ENCODE results near the gene TRIM33. TPM values are rescaled to one million over a fixed set of nuclear protein-coding genes. Genes with fewer than 3 reads are reported as not detected.

Gene TRIM33
- total and polyA plus RNA-seq, 8 donors, result 8.6 to 19.1 (median 15.6) TPM

DNA sequence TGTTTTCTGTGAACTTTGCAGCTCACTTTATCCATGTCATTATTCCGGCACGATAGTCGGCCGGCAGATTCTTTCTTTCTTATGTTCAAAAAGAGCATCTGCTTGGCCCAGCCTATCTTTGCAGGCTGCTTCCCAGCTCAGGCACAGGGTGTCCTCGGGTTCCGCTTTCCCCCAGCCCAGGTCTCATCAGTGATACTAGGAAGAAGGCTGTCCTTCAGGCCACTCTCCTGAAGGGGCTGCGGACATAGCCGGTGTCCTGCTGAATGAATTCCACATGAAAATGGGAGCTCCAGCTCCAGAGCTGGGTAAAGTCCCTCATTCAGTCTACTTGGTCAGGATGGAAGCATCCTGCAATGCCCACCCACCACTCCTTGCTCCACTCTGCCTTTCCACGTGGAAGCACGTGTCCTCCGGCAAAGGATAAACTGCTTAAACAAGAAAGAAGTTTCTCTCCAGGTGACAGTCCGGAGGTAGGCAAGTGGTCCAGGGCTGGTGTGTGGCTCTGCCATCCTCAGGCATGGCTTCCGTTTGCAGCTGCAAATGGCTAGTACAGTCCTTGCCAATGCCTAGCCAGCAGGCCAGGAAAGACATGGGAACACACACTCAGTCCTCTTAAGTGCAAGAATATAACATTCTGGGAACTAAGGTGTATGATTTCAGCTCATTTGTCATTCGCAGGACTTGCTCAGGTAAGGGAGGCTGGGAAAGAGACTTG lies 161.0 kb downstream of the TRIM33 start:
- H3K27ac ChIP-seq, result no peak overlapping the region
- no peak overlapping the region for H3K4me3 ChIP-seq
- TF ChIP-seq, protein P1, sequence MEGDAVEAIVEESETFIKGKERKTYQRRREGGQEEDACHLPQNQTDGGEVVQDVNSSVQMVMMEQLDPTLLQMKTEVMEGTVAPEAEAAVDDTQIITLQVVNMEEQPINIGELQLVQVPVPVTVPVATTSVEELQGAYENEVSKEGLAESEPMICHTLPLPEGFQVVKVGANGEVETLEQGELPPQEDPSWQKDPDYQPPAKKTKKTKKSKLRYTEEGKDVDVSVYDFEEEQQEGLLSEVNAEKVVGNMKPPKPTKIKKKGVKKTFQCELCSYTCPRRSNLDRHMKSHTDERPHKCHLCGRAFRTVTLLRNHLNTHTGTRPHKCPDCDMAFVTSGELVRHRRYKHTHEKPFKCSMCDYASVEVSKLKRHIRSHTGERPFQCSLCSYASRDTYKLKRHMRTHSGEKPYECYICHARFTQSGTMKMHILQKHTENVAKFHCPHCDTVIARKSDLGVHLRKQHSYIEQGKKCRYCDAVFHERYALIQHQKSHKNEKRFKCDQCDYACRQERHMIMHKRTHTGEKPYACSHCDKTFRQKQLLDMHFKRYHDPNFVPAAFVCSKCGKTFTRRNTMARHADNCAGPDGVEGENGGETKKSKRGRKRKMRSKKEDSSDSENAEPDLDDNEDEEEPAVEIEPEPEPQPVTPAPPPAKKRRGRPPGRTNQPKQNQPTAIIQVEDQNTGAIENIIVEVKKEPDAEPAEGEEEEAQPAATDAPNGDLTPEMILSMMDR (IDR thresholded peaks at IDR 0.05), result no peak
- no peaks in the 10 kb centered on the region for H3K27me3 ChIP-seq
- no peaks in the 10 kb centered on the region for H3K36me3 ChIP-seq
- intact Hi-C loops (cut with DNase I), result loop anchor here in 1 of 3 donors (10.0 kb wide), 1 partner anchor 205 kb away; no protein-coding TSS in a partner anchor
- FAIRE-seq, result no peak
- no peak for DNase-seq
- no peaks in the 10 kb centered on the region for H3K9me3 ChIP-seq
- WGBS, 2 donors, result 63 to 67% methylated on average over 14 of the region's 14 CpGs
- H3K4me1 ChIP-seq, result no peaks in the 10 kb centered on the region
- ATAC-seq, result no peak

DNA sequence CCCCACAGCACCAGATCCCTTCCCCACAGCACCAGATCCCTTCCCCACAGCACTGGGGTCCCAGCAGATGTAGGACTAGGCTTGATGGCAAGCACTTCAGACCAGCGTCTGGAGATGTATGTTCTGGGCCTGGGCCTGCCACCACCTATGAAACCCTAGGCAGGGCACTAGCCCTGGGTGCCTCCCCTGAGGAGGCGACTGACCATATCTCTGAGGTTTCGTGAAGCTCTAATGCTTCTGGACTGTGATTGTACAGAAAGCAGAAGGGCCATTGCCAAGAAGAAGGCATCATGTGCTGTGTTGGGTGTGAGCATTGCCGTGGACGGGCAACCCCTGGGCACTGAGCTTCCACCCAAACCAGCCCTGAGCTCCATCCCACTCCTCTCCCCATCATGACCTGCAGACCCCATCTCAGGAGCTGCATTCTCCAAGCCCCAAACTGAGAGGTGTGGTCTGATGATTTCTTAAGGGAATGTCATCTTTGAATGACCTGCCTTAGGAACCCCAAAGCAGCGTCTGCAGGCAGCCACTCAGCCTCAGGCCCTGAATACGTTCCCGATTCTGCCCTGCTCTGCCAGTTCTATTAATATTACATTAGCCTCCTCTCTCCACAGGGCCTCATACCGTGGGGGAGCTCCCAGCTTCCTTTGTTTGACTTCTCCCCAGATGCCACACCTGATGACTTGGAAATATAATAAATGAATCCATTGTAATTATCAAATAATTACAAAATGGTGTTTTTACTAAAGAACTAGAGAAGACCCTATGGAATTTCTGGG lies 163.4 kb downstream of the TRIM33 start:
- no peak for ATAC-seq

DNA sequence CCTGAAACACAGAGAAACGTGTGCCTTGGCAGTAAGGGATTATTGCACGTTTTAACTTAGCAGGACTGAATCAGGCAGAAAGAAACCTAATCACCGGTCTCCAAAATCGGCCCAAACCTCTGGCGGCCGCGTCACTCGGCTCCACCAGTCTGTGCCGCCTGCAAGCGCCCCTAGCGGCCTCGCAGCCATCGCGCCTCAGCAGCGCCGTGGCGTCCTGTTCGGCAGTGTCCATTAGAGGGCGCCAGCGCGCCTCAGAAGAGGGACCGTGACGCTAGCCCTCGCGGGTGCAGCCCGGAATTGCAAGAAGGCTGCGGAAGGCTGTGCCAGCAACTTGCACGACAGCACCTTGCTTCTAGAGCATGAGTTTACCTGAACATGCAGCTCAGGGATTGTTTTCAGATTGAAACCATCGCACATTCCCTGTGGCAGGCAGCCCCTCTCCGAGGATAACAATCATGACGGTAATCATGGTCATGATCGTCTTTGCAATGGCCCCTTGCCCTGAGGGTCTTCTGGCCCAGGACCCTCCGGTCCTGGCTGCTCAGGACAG lies 164.4 kb downstream of the TRIM33 start:
- Histone ChIP-seq H3K27me3 (no peaks in the 10 kb centered on the region), H3K36me3 (no peaks in the 10 kb centered on the region), H3K4me1 (no peaks in the 10 kb centered on the region), H3K27ac (peak overlapping the region in 3 of 4 donors; percentile 35 to 56 (median 44)), H3K9me3 (no peaks in the 10 kb centered on the region), H3K4me3 (peak overlapping the region; percentile 28 to 60 (median 41))
- ATAC-seq (peak; percentile 100), FAIRE-seq (no peak), DNase-seq (peak; percentile 89 to 100 (median 98))
- 3 to 4% methylated on average over 33 of the region's 33 CpGs for WGBS, 2 donors
- intact Hi-C loops (cut with DNase I), result loop anchor here in 1 of 3 donors (10.0 kb wide), 1 partner anchor 208 kb away; no protein-coding TSS in a partner anchor
- TF ChIP-seq, protein P1 (IDR thresholded peaks at IDR 0.05), result peak in 3 of 4 donors; percentile 100

More for the DNA sequence above, 163.4 kb downstream of the TRIM33 start:
- no peak overlapping the region for H3K27ac ChIP-seq
- no peaks in the 10 kb centered on the region for H3K36me3 ChIP-seq
- H3K4me1 ChIP-seq, result no peaks in the 10 kb centered on the region
- no peaks in the 10 kb centered on the region for H3K9me3 ChIP-seq
- intact Hi-C loops (cut with DNase I), result loop anchor here in 1 of 3 donors (10.0 kb wide), 1 partner anchor 207 kb away; no protein-coding TSS in a partner anchor
- DNase-seq (no peak), FAIRE-seq (no peak)
- TF ChIP-seq, protein P1 (IDR thresholded peaks at IDR 0.05), result no peak
- no peaks in the 10 kb centered on the region for H3K27me3 ChIP-seq
- WGBS, 2 donors, result 74 to 77% methylated on average over 9 of the region's 9 CpGs
- H3K4me3 ChIP-seq, result no peak overlapping the region

DNA sequence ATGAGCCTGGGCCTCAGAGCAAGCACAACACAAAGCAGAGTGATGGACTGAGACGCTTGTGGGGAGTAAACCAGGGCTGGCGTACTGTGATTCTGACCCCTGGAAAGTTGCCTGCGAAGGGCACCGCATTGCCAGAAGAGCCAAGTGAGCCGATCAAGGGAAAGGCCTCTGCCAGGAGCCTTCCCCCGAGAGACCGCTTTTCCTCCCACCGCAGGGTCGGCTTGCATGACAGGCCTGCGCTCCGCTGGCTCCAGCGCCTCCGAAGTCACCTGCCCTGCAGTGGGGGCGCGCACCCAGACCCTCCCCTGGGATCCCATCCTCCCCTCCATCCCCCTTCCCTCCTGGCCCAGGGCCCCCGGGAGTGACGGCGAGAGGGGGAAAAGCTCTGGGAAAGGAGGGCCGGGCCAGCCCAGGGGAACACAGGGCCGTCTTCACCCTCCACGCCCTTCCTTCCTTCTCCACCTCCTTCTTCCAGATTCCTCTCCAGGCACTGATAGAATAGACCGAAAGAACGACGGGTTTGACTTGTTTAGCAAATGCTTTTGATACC lies 165.0 kb downstream of the TRIM33 start:
- no peak for FAIRE-seq
- H3K4me3 ChIP-seq, result peak overlapping the region; percentile 28 to 60 (median 41)
- H3K9me3 ChIP-seq, result no peaks in the 10 kb centered on the region
- TF ChIP-seq, protein P1 (IDR thresholded peaks at IDR 0.05), result no peak
- ATAC-seq, result peak; percentile 57 to 74 (median 66)
- H3K4me1 ChIP-seq, result no peaks in the 10 kb centered on the region
- H3K27me3 ChIP-seq, result no peaks in the 10 kb centered on the region
- WGBS, 2 donors, result 7 to 12% methylated on average over 21 to 24 of the region's 24 CpGs
- intact Hi-C loops (cut with DNase I), result loop anchor here in 1 of 3 donors (10.0 kb wide), 1 partner anchor 209 kb away; no protein-coding TSS in a partner anchor
- H3K27ac ChIP-seq, result peak overlapping the region in 3 of 4 donors; percentile 35 to 56 (median 44)
- H3K36me3 ChIP-seq, result no peaks in the 10 kb centered on the region
- peak; percentile 8 to 62 (median 36) for DNase-seq
